ENCODE data around the gene FES.

FES gene

GRCh38 chr15:90876046-90876445, 8.3 kb upstream of the FES start:
- no peak for DNase-seq (ENCODE audit: low read depth, low spot score)

- DNase-seq (ENCODE audit: low read depth, low spot score): no peak
Measured at GRCh38 chr15:90876512-90877170, 7.7 kb upstream of the FES start.

GRCh38 chr15:90877315-90877714, 7.0 kb upstream of the FES start:
- DNase-seq (ENCODE audit: low read depth, low spot score): no peak

- no peak for DNase-seq (ENCODE audit: low read depth, low spot score)
Measured at GRCh38 chr15:90877996-90878395, 6.3 kb upstream of the FES start.

- DNase-seq (ENCODE audit: low read depth, low spot score): no peak
Measured at GRCh38 chr15:90878660-90879059, 5.6 kb upstream of the FES start.

GRCh38 chr15:90879730-90880366, 4.5 kb upstream of the FES start:
- DNase-seq (ENCODE audit: low read depth, low spot score): no peak

- DNase-seq (ENCODE audit: low read depth, low spot score): no peak
Measured at GRCh38 chr15:90880381-90881145, 3.7 kb upstream of the FES start.

- DNase-seq (ENCODE audit: low read depth, low spot score): no peak
Measured at GRCh38 chr15:90881181-90881977, 2.9 kb upstream of the FES start.

GRCh38 chr15:90881978-90882721, 2.2 kb upstream of the FES start:
- no peak for DNase-seq (ENCODE audit: low read depth, low spot score)

GRCh38 chr15:90882781-90883525, 1.4 kb upstream of the FES start:
- DNase-seq (ENCODE audit: low read depth, low spot score): no peak

GRCh38 chr15:90883526-90883975, 753 bp upstream of the FES start:
- no peak for DNase-seq (ENCODE audit: low read depth, low spot score)

GRCh38 chr15:90884719-90885431, 571 bp downstream of the FES start:
- DNase-seq (ENCODE audit: low read depth, low spot score): no peak

- DNase-seq (ENCODE audit: low read depth, low spot score): no peak
Measured at GRCh38 chr15:90885432-90886290, 1.4 kb downstream of the FES start.

- DNase-seq (ENCODE audit: low read depth, low spot score): no peak
Measured at GRCh38 chr15:90886291-90886614, 1.9 kb downstream of the FES start.

GRCh38 chr15:90887037-90887481, 2.8 kb downstream of the FES start:
- DNase-seq (ENCODE audit: low read depth, low spot score): no peak

- no peak for DNase-seq (ENCODE audit: low read depth, low spot score)
Measured at GRCh38 chr15:90889313-90889730, 5.0 kb downstream of the FES start.

GRCh38 chr15:90889736-90890456, 5.6 kb downstream of the FES start:
- no peak for DNase-seq (ENCODE audit: low read depth, low spot score)

- no peak for DNase-seq (ENCODE audit: low read depth, low spot score)
Measured at GRCh38 chr15:90890839-90891238, 6.5 kb downstream of the FES start.

Measured in smooth muscle cell of the brain vasculature (primary cell).